ENCODE results near the gene RALB.
"Not testable (repeated sequence)": the region's sequence is repeated elsewhere in the genome, so short reads cannot be mapped to it uniquely, and the experiment has no call there.

The RALB gene

GRCh38 chr2:120229341-120229740, 23.3 kb upstream of the RALB start:
- ChIA-PET POLR2A (ENCODE audit: low non-redundant PET) (no interaction called here), CTCF (interaction anchor here (1.3 kb wide), 1 partner anchor 84 kb away, joined by 5 read pairs; no protein-coding TSS in a partner anchor)
- no peak for TF ChIP-seq CTCF (conservative IDR thresholded peaks at IDR 0.05; ENCODE audit: low read depth)
- no peak overlapping the region for H3K27ac ChIP-seq
- DNase-seq (ENCODE audit: low spot score) = no peak

GRCh38 chr2:120230515-120231471, 21.9 kb upstream of the RALB start:
- H3K27ac ChIP-seq = peak overlapping the region; percentile 19; the same call in 1 of the 2 replicates
- no peak for TF ChIP-seq CTCF (conservative IDR thresholded peaks at IDR 0.05; ENCODE audit: low read depth)
- POLR2A ChIA-PET (ENCODE audit: low non-redundant PET) = interaction anchor here (0.6 to 0.7 kb wide), 2 partner anchors 83 to 998 kb away, joined by 3 to 6 read pairs; no protein-coding TSS in a partner anchor
- no peak for DNase-seq (ENCODE audit: low spot score)
- CTCF ChIA-PET = interaction anchor here (0.6 kb wide), 1 partner anchor 513 kb away, joined by 3 read pairs; no protein-coding TSS in a partner anchor

- no peak for TF ChIP-seq CTCF (conservative IDR thresholded peaks at IDR 0.05; ENCODE audit: low read depth)
- POLR2A ChIA-PET (ENCODE audit: low non-redundant PET) = interaction anchor here (0.6 to 0.7 kb wide), 2 partner anchors 82 to 997 kb away, joined by 3 to 6 read pairs; no protein-coding TSS in a partner anchor
- H3K27ac ChIP-seq = peak overlapping the region; percentile 80
- no peak for DNase-seq (ENCODE audit: low spot score)
- CTCF ChIA-PET = interaction anchor here (0.7 to 0.8 kb wide), 3 partner anchors 15 to 282 kb away, joined by 3 read pairs; no protein-coding TSS in a partner anchor
Measured at GRCh38 chr2:120231564-120231973, 21.1 kb upstream of the RALB start.

- DNase-seq (ENCODE audit: low spot score) = peak; percentile 30
- ChIA-PET CTCF (interaction anchor here (0.6 to 0.8 kb wide), 4 partner anchors 15 to 282 kb away, joined by 3 to 4 read pairs (median 3); no protein-coding TSS in a partner anchor), POLR2A (ENCODE audit: low non-redundant PET) (interaction anchor here (0.6 to 0.7 kb wide), 3 partner anchors 20 to 996 kb away, joined by 3 to 6 read pairs (median 3); no protein-coding TSS in a partner anchor)
- H3K27ac ChIP-seq = peak overlapping the region; percentile 80
- no peak for TF ChIP-seq CTCF (conservative IDR thresholded peaks at IDR 0.05; ENCODE audit: low read depth)
Measured at GRCh38 chr2:120231974-120232635, 20.5 kb upstream of the RALB start.

GRCh38 chr2:120233292-120233691, 19.4 kb upstream of the RALB start:
- no peak for DNase-seq (ENCODE audit: low spot score)
- H3K27ac ChIP-seq = no peak overlapping the region
- ChIA-PET CTCF (no interaction called here), POLR2A (ENCODE audit: low non-redundant PET) (no interaction called here)
- no peak for TF ChIP-seq CTCF (conservative IDR thresholded peaks at IDR 0.05; ENCODE audit: low read depth)

- DNase-seq (ENCODE audit: low spot score); H3K27ac ChIP-seq; POLR2A ChIA-PET (ENCODE audit: low non-redundant PET): not testable (repeated sequence)
- CTCF ChIA-PET = interaction anchor here (0.6 kb wide), 1 partner anchor 812 kb away, joined by 3 read pairs; no protein-coding TSS in a partner anchor
Measured at GRCh38 chr2:120235158-120235557, 17.5 kb upstream of the RALB start.

Measured in RWPE1 (cell line).